RKO (cell line): ENCODE results near the gene ENDOG.
"Not testable (repeated sequence)": the region's sequence is repeated elsewhere in the genome, so short reads cannot be mapped to it uniquely, and the experiment has no call there.

Source experiments
- DNase-seq: peaks from one replicate; pipeline ENCODE4 v3.0.0-alpha.2; 2016; ENCODE audit warnings: low spot score

Gene ENDOG

DNA sequence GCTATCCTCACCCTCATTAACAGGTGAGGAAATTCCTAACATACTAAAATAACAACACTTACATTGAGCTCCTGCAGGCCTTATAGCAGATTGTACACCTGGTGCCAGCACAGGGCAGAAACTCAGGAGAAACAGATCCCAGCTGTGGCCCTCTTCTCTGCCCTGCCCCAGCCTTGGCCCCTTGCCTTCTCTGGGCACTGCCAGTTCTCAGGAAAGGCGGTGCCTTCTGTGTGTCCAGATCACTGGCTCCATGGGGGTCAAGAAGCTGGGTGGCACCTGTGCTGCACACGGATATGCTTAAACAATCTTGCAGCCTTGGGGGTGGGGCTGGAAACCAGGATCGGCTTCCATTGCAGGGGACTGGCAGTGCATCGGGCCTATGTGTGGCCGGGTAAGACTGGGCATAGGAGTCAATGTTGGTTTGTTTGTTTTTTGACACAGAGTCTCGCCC, 44.1 kb downstream of the ENDOG start:
- DNase-seq, result no peak

DNA sequence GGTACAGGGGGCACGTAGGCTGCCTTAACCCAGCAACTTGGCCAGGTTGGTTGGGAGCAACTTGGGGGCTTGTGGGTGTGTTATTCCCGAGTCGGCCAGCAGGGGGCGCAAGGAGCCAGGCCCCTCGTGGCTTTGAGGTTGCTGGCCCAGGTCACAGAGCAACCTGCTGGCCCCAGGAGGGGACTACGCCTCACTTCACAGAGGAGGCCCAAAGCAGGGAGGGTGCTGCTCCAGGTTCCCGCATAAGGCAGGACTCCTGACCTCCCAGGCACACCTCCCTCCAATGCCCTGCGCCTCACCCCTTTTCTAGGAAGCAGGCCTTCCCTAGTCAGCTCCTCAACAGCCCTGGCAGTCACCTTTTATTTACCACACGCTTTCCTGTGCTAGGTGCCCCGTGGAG, 45.3 kb downstream of the ENDOG start:
- peak; percentile 79 for DNase-seq

DNA sequence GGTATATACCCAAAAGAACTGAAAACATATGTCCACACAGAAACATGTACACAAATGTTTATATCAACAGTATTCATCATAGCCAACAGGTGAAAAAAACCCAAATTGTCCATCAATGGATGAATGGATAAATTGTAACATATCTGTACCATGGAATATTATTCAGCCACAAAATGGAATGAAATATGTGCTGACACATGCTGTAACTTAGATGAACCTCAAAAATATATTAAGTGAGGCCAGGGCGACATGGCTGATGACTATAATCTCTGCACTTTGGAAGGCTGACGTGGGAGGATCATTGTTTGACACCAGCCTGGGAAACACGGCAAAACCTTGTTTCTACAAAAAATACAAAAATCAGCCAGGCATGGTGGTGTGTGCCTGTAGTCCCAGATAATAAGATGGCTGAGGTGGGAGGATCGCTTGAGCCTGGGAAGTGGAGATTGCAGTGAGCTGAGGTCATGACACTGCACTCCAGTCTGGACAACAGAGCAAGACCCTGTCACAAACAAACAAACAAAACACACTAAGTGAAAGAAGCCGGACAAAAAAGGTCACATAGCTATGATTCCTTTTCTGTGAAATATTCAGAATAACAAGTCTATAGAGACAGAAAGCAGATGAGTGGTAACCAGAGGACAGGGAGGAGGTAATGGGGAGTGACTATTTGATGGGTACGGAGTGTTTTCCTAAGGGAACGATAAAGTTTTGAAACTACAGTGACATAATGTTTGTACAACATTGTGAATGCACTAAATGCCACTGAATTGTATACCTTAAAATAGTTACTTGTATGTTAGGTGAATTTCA, 52.0 kb downstream of the ENDOG start:
- no peak for DNase-seq

DNA sequence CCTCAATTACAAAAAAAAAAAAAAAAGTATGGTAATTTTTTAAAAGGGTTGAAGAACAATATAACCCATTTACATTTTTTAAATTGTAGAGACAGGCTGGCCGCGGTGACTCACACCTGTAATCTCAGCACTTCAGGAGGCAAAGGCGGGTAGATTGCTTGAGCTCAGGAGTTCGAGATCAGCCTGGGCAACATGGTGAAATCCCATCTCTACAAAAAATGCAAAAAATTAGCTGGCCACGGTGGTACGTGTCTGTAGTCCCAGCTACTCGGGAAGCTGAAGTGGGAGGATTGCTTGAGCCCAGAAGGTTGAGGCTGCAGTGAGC, 52.6 kb downstream of the ENDOG start:
- not testable (repeated sequence) for DNase-seq
